Activated CD4-positive, alpha-beta T cell treated with anti-CD3 and anti-CD28 coated beads, Interleukin-2, amount 50 U/mL, for 16 hours (primary cell): Measurements from ENCODE around the gene THSD7B.

ENCODE experiments used
- DNase-seq: peaks from one replicate; pipeline ENCODE4 v3.0.0-alpha.2; 2020

The THSD7B gene

GRCh38 chr2:137724912-137725311 is 959.6 kb downstream of the THSD7B start:
- DNase-seq: no peak
